ENCODE data around the gene CAPN14.
A peak's percentile ranks its signal among the peaks of the same experiment; 100 is the strongest.
"Not testable (repeated sequence)": the region's sequence is repeated elsewhere in the genome, so short reads cannot be mapped to it uniquely, and the experiment has no call there.

The CAPN14 gene

DNA sequence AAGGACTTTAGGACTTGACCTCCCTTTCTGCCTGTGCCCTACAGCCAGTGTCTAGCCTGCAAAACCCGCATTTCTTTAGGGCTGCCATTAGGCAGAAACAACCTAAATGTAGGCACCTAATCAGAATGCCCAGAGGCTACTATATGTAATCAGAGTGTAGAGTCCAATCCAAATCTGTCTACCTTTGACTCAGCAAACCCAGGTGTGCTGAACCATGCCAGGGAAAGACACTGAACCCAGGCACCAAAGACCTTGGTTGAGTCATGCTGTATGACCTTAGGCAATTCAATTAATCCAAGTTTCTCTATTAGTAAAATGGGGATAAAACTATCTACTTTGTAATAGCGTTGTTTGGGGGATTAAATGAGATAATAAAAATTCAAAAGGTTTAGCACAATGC lies 20.7 kb downstream of the CAPN14 start:
- DNase-seq (ENCODE audit: low read depth in 3 of 3): no peak

DNA sequence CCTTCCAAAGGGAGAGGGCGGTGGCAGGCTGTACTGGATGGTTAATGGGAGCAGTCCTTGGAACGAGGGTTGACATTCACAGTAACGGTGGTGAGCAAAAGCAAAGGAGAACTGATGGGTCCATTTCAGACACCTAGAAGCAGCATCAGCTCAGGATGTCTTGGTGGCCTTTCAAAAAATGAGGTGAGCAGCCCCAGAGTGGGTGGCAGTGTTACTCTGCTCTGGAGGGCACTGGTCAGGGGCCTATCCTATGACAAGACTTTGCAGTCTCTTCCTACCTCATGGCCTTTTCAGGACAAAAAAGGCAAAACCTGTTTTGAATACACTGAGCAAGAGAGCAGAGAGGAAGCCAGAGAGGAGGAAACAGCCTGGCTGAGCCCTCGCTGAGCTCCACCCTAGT lies 23.5 kb downstream of the CAPN14 start:
- DNase-seq (ENCODE audit: low read depth in 3 of 3): no peak

GRCh38 chr2:31192851-31193392 lies 24.4 kb downstream of the CAPN14 start:
- DNase-seq (ENCODE audit: low read depth in 3 of 3): no peak

DNA sequence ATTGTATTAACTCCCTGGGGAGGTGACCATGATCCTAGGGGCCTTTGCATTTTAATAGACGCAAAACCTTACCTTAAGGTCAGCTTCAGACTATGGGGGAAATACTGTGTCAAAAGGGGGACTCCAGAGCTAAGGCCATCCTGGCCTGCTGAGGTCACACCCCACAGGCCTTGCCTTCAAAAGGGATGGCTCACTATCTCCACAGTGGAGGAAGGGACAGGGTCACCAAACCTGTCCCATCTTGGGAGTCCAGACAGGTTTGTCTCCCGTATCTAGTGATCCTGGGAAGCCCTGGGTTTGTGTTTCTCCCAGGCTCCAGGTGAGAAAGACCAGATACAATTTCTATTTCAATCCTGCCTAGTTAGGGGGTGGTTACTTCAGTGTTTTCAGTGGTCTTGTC lies 24.9 kb downstream of the CAPN14 start:
- no peak for DNase-seq (ENCODE audit: low read depth in 3 of 3)

- DNase-seq (ENCODE audit: low read depth in 3 of 3): no peak
These were observed 25.4 kb downstream of the CAPN14 start for GRCh38 chr2:31191931-31192330.

GRCh38 chr2:31190188-31190587 lies 27.1 kb downstream of the CAPN14 start:
- no peak for DNase-seq (ENCODE audit: low read depth in 3 of 3)

GRCh38 chr2:31189141-31189540 lies 28.2 kb downstream of the CAPN14 start:
- DNase-seq (ENCODE audit: low read depth in 3 of 3): no peak

DNA sequence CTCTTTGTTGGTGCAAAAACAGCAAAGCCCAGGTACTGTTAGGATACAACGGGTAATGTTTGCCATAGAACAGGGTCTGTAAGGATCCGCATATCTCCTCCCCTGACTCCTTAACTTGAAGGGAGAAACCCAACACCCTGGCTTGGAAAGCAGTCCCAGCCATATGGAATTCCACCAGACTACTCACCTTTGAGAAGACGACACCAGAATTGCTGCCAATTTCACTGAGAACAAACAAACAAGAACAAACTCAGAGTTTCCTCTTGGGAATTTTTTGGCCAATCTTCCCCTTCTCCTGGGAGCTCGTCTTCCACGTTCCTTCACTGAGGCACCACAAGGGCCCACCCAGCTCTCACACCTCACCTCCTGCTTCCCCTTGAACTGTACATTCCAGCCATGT lies 29.2 kb downstream of the CAPN14 start:
- DNase-seq (ENCODE audit: low read depth in 3 of 3): no peak

GRCh38 chr2:31187166-31187565 lies 30.1 kb downstream of the CAPN14 start:
- no peak for DNase-seq (ENCODE audit: low read depth in 3 of 3)

- DNase-seq (ENCODE audit: low read depth in 3 of 3): not testable (repeated sequence)
These were observed 33.3 kb downstream of the CAPN14 start for GRCh38 chr2:31183973-31184372.

GRCh38 chr2:31176742-31177141 lies 40.6 kb downstream of the CAPN14 start:
- DNase-seq (ENCODE audit: low read depth in 3 of 3): no peak

DNA sequence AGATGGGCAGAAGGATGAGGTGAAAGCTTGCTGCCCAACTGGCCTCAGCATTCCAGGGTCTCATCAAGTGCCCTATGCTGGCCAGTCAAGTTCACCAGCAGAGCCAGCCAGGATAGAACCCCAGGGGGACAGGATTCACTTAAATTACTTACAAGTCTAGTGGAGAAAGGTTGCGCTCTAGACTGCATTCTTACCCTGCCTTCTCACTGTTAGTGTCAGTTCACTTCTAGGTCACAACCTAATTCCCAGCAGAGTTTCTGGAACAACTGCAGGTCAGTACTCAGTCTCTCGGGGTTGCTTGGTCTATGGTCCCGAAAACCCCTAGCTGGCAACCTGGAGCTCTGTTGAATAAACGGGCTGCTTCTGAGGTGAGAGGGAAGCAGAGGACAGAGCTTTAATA lies 46.2 kb downstream of the CAPN14 start:
- no peak for DNase-seq (ENCODE audit: low read depth in 3 of 3)

DNA sequence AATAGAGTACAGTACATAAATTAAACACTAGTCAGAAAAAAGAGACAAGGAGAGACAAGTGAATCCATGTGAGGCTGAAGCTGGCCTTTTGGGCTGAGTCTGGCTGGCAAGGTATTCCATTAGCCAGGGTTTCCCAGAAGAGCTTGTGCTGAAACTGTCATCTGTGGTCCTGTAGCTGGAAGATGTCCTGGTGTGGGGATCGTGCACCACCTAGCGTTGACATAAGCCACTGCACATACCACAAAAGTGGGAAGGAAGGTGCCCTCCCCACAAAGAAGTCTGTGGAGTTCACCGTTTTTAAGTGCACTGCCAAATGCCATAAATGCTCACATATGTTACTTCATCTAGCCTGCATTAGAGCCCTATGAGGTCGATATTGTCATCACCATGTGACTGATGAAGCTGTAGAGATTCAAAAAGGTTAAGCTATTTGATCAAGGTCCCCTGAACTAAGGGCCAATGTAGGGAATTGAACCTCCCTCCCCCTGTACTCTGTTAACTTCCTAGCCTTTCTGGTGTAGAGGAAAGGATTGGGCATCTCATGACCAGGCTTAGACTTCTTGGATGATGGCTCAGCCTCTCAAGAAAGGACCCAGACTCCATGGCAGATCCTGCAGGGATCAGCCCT lies 47.1 kb downstream of the CAPN14 start:
- DNase-seq (ENCODE audit: low read depth in 3 of 3): peak; percentile 9 to 46 (median 12)

DNA sequence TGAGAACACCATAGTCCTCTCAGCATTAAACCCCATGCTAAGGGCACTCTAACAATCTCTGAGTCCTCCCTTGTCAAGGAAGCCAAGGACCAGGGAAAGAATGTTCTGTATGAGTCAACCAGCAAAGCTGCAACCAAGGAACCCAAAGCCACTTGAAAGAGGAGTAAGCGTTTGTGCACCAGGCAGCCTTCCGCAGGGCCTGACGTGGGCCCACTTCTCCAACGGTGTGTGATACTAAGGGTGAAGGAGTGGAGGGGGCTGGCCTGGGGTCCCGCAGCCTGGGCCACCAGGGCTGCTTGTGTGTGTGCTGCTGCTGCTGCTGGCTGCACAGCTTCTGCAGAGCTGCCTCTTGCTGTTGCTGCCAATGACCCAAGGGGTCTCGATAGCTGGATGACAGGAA lies 49.0 kb downstream of the CAPN14 start:
- DNase-seq (ENCODE audit: low read depth in 3 of 3): no peak

- no peak for DNase-seq (ENCODE audit: low read depth in 3 of 3)
These were observed 50.4 kb downstream of the CAPN14 start for GRCh38 chr2:31166925-31167324.

GRCh38 chr2:31163011-31163539 lies 54.2 kb downstream of the CAPN14 start:
- DNase-seq (ENCODE audit: low read depth in 3 of 3): no peak

DNA sequence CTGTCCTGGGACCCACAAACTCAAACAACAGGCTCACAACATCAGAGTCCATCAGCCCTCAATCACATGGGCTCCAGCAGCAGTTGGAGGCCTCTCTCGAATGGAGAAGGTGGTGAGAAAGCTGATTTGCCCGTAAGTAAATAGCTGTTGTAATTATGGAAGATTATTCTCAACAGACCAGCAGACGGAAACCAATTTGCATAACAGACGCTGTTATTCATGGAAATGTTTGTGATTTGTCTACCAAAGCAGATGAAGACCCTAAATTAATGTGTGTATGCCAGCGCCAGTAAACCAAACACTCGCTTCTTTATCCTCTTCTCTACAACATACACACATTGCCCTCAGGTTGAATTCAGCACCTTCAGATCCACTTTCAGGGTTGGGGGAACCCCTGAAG lies 55.7 kb downstream of the CAPN14 start:
- DNase-seq (ENCODE audit: low read depth in 3 of 3): no peak

- DNase-seq (ENCODE audit: low read depth in 3 of 3): no peak
These were observed 65.8 kb downstream of the CAPN14 start for GRCh38 chr2:31151501-31151900.

DNA sequence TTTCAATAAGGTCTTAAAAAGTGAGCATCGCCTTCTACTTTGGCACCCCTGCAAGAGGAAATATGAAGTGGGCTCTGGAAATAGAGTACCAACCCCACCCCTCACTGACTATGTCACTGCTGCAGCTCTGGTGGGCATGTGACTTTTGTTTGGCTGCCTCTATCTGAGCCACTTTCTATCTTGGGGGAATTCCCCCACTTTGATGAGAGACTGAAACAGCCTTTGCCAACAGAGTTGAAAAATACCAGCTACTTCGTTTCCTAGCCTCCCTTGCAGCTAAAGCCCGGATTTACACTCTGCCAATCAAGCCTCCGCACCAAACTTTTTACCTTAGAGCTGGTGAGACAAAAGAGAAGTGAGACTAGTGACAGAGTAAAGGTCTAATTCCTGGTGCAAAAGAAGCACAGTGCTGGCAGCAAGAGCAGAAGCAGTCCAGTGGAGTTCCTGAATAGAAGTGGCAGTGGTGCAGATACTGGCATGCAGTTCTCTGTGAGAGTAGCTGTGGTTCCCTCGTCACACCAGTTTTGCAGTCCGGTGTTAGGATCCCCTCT lies 67.1 kb downstream of the CAPN14 start:
- DNase-seq (ENCODE audit: low read depth in 3 of 3): no peak

- no peak for DNase-seq (ENCODE audit: low read depth in 3 of 3)
These were observed 68.8 kb downstream of the CAPN14 start for GRCh38 chr2:31148514-31148913.

- DNase-seq (ENCODE audit: low read depth in 3 of 3): no peak
These were observed 69.7 kb downstream of the CAPN14 start for GRCh38 chr2:31147645-31148044.

DNA sequence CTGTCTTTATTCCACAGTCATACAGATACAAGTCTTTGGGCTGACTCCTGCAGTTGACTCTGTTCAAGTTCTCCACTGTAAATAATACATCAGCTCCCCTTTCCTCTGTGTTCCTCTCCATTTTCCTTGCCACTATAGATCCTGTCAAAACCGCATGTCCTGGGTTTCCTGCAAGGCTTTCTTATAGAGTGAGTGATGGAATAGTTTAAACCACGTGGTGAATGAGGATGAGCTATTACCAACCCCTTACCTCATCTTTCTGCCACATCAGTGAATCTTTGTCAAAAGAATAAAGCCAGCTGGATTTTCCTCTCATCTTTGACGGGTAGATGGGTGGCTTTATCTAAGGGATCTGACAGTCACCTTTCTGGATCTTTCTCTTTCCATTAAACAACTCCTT lies 75.2 kb downstream of the CAPN14 start:
- no peak for DNase-seq (ENCODE audit: low read depth in 3 of 3)

- no peak for DNase-seq (ENCODE audit: low read depth in 3 of 3)
These were observed 75.8 kb downstream of the CAPN14 start for GRCh38 chr2:31141443-31142085.

Data from stimulated activated CD4-positive, alpha-beta T cell treated with anti-CD3 and anti-CD28 coated beads, TNF-alpha, amount 100 ng/mL, for 24 hours (primary cell).